A673 (cell line): Measurements from ENCODE around the gene POLE.

Source experiments
- EZH2 ChIP-seq: fragments of 200-600 bp; sonication (generic); IDR thresholded peaks from 2 replicates; pipeline ENCODE4 v1.6.1; 2017; ENCODE audit warnings: borderline replicate concordance, low read depth, mild to moderate bottlenecking, mixed read lengths, antibody characterized with exemption, low read length; ENCODE audit not compliant: poor library complexity, severe bottlenecking
- TF ChIP-seq, protein P1 (sequence below): fragments of 300-800, 200-600 bp; sonication (generic); conservative IDR thresholded peaks from 2 replicates; pipeline ENCODE4 v1.5.1; 2017; ENCODE audit warnings: low read depth, mild to moderate bottlenecking, antibody characterized with exemption, low read length, moderate library complexity, mixed read lengths

DNA sequence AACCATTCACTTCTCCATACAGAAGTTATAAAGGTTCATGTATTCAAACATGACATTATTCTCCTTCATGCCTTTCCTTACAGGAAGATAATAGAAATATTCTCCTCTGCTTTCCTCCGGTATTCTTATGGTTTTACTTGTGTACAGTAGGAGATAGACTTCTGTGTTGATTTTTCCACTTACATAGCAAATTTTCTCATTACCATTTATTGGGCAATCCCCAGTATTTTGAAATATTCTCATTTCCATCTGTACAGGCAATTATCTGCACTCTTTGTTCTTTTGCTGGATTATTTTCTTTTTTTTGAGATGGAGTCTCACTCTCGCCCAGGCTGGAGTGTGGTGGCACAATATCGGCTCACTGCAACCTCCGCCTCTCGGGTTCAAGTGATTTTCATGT is 11.2 kb upstream of the POLE start:
- TF ChIP-seq, protein P1, sequence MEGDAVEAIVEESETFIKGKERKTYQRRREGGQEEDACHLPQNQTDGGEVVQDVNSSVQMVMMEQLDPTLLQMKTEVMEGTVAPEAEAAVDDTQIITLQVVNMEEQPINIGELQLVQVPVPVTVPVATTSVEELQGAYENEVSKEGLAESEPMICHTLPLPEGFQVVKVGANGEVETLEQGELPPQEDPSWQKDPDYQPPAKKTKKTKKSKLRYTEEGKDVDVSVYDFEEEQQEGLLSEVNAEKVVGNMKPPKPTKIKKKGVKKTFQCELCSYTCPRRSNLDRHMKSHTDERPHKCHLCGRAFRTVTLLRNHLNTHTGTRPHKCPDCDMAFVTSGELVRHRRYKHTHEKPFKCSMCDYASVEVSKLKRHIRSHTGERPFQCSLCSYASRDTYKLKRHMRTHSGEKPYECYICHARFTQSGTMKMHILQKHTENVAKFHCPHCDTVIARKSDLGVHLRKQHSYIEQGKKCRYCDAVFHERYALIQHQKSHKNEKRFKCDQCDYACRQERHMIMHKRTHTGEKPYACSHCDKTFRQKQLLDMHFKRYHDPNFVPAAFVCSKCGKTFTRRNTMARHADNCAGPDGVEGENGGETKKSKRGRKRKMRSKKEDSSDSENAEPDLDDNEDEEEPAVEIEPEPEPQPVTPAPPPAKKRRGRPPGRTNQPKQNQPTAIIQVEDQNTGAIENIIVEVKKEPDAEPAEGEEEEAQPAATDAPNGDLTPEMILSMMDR: no peak
- no peak for TF ChIP-seq EZH2
